Left renal pelvis (tissue), 4 donors: ENCODE results near the gene CPLANE2. TPM values are rescaled to one million over a fixed set of nuclear protein-coding genes. Genes with fewer than 3 reads are reported as not detected.
A peak's percentile ranks its signal among the peaks of the same experiment; 100 is the strongest.
"Not testable (repeated sequence)": the region's sequence is repeated elsewhere in the genome, so short reads cannot be mapped to it uniquely, and the experiment has no call there.

Experiments used
- DNase-seq, 4 donors: peaks; one replicate each; pipeline ENCODE4 v3.0.0-alpha.2; 2013; ENCODE audit warnings: low read depth in 4 of 4, low spot score in 3 of 4
- polyA plus RNA-seq, 4 donors: library from polyadenylated mRNA; unstranded; fragments of 120-200 nt; gene quantifications; one replicate each; pipeline ENCODE4 v1.2.1, GENCODE V29; 2013; ENCODE audit not compliant: insufficient read length in 4 of 4

CPLANE2 gene, protein sequence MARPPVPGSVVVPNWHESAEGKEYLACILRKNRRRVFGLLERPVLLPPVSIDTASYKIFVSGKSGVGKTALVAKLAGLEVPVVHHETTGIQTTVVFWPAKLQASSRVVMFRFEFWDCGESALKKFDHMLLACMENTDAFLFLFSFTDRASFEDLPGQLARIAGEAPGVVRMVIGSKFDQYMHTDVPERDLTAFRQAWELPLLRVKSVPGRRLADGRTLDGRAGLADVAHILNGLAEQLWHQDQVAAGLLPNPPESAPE
- 1 to 10 TPM; 4.2 to 6.6 (median 4.8) TPM for polyA plus RNA-seq

DNA sequence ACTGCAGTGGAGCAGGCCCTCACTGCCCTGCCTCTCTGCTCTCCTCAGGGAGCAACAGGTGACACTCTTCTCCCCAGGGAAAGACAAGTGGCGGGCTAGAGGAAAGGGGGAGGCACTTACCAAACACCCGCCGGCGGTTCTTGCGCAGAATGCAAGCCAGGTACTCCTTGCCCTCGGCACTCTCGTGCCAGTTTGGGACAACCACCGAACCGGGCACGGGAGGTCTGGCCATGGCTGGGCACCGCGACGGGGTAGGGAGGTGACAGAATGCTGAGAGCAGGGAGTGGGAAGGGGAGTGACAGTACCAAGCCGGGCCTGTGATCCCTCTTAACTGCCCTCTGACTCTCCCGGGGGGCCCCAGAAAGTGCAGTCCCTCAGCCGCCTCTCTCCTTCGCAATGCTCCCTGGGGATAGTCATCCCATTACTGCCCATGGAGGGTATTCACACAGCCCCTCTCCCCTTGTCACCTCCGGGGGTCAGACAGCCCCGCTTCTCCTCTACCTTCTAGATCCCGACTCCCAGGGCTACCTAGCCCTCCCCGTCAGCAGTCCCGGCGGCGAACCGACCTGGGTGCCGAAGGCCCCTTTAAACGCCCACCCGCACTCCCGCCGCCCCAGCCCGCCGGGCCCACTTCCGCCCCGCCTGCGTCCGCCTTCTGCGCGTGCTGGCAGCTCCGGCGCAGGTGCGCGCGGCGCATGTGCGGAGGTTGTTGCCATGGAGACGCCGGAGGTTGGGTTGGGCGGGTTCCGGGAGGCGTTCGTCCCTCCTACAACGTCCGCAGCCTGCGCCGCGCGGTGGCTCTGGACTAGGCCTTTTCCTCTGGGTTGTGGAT lies at the start of gene CPLANE2:
CPLANE2 (minus strand) TSS at position 673 of the 832 bp plus-strand sequence; CDS start at position 232, 441 bp downstream.
- DNase-seq: peak; percentile 86 to 88 (median 88)

DNA sequence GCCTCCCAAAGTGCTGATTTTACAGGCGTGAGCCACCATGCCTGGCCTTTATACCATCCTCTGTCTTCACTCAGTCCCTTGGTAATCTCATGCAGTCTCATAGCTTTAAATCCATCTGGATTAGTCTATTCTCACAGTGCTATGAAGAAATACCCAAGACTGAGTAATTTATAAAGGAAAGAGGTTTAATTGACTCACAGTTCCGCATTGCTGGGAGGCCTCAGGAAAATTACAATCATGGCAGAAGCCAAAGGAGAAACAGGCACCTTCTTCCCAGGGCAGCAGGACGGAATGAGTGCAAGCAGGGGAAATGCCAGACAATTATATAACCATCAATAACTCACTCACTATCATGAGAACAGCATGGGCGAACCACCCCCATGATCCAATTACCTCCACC lies 49.1 kb upstream of the CPLANE2 start:
- no peak for DNase-seq

GRCh38 chr1:16281765-16282164 lies 44.8 kb upstream of the CPLANE2 start:
- no peak for DNase-seq

DNA sequence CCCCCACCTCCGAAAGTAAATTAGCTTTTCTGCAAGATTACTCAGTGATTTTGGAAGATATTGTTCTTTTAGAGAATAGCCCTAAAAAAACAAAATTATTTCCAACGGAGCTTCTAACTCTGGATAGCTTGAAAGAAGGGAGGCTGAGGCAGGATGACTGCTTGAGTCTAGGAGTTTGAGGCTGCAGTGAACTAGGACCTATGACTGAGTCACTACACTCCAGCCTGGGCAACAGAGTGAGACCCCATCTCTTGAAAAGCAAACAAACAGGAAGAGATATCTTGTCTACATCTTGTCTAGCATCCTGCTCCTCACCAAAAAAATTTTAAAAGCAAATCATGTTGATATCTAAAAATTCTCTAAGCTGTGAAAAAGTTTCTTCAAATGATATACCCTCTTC lies 42.2 kb upstream of the CPLANE2 start:
- DNase-seq: no peak

DNA sequence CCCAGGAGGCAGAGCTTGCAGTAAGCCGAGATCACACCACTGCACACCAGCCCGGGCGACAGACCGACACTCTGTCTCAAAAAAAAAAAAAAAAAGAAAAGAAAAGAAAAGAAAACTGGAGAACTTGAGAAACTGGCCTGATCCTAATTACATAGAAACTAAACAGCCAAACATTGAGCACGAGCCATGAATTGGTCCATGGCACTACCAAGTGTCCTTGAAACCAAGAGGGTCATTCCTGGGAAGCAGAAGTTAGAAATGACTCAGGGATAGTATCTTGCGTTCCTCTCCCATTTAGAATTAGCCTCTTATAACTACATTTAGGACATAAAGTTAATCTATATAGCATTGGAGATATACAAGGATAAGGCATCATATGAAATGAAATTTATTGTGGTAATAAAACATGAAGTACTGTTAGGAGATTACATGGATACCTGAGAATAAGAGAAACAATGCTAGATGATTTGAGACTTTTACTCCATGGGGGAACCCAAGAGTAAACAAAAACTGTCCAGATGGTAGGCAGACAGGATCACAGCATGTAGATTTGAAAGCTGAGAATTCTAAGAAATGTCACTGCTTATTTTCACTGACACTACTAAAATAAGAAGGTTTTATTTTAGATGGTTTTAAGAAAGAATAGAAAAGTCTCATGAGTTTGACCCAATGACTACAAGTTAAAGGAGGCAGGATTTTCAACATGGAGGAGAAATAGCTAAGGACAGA lies 39.5 kb upstream of the CPLANE2 start:
- DNase-seq: no peak

DNA sequence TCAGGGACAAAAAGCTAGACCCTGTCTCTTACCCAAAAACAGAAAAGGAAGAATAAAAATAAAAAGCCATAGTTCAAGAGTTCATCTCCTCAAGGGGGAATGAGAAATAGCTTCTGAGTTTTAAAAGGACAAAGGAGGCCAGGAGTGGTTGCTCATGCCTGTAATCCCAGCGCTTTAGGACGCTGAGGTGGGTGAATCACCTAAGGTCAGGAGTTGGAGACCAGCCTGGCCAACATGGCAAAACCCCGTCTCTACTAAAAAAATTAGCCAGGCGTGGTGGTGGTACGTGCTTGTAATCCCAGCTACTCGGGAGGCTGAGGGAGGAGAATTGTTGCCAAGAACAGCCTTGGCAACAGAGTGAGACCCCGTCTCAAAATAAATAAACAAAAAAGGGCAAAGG lies 38.6 kb upstream of the CPLANE2 start:
- no peak for DNase-seq

- DNase-seq: no peak
Observed at GRCh38 chr1:16267690-16268180, 30.8 kb upstream of the CPLANE2 start.

DNA sequence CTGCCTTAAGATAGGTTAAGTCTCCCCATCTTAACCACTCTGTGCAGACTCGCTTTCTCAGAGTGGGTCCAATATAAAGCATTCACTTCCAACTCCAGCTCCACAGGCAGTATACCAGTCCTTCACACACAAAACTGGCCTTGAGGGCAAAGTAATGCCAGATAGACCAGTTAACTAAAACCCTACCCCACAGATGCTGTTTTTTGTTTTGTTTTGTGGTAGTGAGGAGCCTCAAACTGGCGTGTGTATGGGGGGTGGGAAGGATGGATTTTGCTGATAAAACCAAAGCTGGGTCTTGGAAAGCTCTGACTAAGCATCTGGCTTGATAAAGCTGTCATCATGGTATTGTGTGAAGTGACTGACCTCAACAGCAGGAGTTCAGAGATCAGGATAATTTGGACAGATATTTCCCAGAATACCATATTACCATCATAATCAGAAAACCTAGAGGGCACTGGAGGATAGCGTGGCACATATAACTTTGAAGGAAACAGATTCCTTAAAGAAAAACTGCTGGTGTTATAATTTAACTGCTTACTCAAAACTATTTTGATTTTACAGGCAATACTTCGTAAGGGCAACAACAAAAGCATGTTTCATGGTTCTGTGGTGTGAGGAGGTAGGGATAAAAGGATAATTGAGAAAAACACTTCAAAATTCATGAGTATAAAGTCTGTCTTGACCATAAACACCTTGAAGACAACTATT lies 29.6 kb upstream of the CPLANE2 start:
- no peak for DNase-seq

GRCh38 chr1:16262067-16262466 lies 25.1 kb upstream of the CPLANE2 start:
- no peak for DNase-seq

- DNase-seq: no peak
Observed at GRCh38 chr1:16260814-16261213, 23.8 kb upstream of the CPLANE2 start.

DNA sequence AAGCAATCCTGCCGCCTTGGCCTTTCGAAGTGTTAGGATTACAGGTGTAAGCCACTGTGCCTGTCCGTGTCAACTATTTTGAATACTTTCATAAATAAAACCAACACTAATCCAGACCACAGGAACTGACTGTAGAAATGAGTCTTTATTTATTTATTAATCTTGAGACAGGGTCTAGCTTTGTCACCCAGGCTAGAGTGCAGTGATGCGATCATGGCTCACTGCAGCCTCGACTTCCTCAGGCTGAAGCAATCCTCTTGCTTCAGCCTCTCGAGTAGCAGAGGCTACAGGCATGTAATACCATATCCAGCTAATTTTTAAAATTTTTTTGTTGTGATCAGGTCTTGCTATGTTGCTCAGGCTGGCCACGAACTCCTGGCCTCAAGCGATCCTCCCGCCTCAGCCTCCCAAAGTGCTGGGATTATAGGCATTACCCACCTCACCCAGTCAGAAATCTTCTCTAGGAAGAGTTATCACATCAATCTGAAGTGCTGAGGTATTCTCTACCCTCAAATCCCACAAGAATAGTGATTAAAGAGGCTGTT lies 21.7 kb upstream of the CPLANE2 start:
- DNase-seq: no peak

- DNase-seq: no peak
Observed at GRCh38 chr1:16257968-16258367, 21.0 kb upstream of the CPLANE2 start.

GRCh38 chr1:16257556-16257955 lies 20.6 kb upstream of the CPLANE2 start:
- not testable (repeated sequence) for DNase-seq

DNA sequence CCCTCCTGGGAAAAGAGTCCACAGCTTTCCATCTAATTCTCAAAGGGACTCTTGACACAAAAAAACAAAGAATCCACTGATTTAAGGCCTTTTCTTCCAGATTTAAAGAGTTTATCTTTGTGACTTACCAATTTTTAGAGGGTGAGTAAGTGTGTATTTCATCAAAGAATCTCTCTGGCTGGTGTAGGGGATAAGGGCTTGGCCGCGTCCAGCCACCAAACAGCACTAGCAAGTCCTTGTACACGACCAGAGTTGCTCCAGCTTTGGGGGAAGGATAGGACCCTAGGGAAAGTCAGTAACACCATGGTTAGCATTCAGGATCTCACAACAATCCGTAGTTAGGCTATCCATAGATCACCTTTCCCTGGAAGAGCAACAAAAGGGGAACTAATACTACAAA lies 19.5 kb upstream of the CPLANE2 start:
- no peak for DNase-seq

- DNase-seq: no peak
Observed at GRCh38 chr1:16254263-16254928, 17.4 kb upstream of the CPLANE2 start.

DNA sequence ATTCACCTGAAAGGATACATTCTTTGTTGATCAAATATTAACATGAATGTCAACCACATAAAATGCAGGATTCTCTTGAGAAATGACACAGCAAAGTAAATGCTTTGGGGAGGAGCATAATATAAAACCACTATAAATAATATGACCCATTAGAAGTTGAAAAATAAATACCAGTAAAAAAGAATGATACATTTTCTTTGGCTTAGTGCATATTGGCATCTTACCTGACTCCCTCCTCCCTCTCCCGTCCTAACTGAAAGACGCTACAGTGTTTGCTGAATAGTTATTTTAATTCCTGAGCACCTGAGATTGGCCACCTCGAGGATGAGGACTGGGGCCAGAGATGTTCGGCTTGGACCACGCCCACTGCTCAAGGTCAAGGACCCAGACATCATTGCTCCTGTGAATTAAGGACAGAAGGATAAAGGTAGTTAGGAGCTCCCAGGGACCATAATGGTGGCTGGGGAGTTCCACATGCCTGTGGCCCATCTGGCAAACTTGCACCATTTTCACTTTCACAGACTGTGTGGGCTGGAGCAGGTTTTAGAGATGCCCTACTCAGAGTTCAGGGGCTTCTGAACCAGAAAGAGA lies 16.4 kb upstream of the CPLANE2 start:
- DNase-seq: no peak

- DNase-seq: no peak
Observed at GRCh38 chr1:16252912-16253311, 15.9 kb upstream of the CPLANE2 start.

DNA sequence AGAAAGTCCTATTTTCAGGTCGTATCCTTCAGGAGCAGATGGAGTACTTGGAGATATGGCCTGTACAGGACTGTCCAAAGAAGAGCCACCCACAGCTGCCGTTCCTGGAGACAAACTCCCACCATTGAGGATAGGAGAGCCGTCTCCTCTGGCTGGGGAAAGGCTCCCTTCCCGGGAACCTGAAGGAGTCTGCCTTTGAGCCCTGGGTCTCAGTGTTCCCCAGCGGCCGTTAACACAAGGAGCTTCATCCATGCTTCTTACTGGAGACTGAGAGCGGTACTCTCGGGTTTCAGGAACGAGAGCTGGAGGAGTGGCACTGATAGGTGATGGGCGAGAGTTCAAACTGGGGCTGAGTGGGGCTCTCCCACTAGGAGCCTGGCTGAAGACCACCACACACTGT lies 14.4 kb upstream of the CPLANE2 start:
- no peak for DNase-seq

DNA sequence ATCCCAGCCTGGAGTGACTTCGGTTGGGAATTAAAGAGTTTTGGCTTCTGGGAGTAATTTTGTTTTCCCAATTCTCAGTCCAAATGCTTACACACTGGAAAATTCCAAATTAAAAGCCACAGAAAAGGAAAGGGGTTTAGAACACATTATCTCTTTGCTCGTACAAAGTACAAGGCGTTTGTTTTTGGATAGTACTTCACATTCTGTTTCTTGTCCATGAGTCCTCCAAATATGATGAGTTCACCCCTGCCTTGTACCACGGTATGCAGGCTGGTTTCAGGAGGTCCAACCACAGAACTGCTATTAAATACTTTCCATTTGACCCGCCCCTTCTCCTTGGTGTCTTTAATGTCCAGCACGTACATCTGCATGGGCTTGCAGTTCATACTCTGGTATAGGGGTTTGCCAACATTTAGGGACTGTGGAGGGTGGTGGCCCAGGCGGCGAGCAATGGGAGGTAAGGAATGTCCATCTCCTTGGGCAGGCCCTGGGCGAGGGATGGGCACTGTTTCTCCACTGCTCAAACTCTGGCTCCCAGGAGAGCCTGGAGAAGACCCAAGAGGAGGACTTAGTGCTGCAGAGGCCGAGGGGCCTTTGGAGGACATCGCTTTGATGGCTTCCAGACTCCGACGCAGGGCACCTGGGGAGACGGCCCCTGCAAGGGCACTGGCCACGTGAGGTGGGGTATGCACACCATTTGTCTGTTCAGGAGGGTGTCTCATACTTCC lies 13.7 kb upstream of the CPLANE2 start:
- DNase-seq: no peak
